Measurements from ENCODE around the gene HAUS7.

The HAUS7 gene

DNA sequence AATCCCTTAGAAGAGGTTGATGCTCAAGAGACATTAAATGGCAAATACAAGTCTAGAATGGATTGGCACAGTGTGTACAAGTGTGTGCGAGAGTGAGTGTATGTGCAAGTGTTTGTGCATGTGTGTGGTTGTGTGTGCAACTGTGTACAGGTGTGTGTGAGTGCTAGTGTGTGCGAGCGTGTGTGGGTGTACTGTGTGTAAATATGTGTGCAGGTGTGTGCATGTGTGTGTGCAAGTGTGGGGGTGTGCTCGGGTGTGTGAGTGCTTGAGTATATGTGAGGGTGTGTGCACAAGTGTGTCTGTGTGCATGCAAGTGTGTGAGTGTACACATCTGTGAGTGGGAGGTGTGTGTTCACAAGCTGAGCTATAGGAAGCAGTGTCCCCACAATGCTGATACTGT, 30.4 kb downstream of the HAUS7 start:
- no peak for DNase-seq (ENCODE audit: low spot score)

GRCh38 chrX:153438532-153438931, 31.8 kb downstream of the HAUS7 start:
- no peak for DNase-seq (ENCODE audit: low spot score)

DNA sequence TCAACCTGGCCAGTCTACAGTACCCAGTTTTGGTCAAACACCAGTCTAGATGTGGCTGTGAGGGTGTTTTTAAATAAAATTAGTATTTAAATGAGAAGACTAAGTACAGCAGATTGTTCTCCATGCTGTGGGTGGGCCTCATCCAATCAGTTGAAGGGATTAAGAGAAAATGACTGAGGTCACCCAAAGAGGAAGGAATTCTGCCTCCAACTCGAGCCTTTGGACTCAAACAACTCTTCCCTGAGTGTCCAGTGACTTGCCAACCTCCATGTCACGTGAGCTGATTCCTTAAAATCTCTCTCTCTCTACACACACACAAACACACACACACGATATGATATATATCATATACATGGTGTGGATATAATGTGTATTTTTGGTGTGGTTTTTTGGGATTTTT, 34.5 kb downstream of the HAUS7 start:
- no peak for DNase-seq (ENCODE audit: low spot score)

DNA sequence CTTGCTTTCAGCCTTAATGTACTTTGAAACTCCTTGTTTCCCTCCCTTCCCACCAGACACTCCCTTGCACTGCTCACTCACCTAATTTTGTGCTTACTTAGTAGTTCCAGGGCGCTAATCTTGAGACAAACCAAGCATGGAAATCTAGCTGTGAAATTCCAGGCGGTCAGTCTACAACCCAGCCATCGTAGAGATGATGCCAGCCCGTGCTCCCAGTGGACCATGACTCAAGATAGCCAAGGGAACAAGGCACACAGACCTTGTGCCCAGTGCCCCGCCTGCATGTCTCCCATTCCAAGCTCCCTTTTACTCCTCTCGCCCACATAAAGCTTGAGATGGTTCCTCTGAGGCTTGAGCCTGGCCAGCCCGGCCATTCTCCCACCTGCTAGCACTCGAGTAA, 35.6 kb downstream of the HAUS7 start:
- DNase-seq (ENCODE audit: low spot score): no peak

DNA sequence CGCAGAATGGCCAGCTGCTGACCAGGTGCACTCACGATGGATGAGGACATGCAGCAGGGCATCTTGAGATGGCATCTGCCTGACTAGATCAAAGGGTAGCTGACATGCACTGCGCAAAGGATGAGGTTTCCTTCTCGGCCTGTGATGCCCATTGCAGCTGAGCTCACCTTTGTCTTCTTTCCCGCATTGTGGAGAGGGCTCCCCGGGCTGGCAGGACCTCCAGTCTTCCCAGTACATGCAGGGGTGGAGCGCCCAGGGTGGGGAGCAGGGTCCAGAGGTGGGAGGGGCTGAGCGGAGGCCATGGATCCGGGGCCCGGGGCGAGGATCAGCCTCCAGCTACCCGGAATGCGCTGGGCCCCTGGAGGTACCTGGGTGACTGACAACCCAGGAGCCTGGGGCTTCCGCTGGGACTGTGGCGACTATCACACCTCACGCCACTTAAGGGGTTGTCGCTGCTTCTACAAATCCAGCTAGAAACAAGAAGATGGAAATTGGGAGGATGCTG, 36.5 kb downstream of the HAUS7 start:
- DNase-seq (ENCODE audit: low spot score): no peak

- no peak for DNase-seq (ENCODE audit: low spot score)
Observed at GRCh38 chrX:153433161-153433680, 37.2 kb downstream of the HAUS7 start.

DNA sequence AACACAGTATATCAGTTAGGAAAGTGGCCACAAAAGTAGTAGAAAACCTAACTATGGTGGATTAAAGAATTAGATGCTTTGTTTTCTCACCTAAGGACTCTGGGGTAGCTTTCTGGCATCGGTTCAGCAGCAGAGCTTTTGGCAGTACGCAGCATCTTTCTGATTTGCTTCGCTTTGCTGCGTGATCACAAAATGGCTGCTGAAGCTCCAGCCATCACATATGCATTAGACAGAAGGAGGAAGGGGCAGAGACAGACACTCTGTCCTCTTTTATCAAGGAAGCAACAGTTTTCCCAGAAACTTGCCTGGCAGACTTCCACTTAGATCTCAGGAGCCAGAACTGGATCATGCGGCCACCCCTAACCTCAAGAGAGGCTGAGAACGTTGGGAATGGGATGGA, 39.6 kb downstream of the HAUS7 start:
- no peak for DNase-seq (ENCODE audit: low spot score)

GRCh38 chrX:153426204-153426603, 44.2 kb downstream of the HAUS7 start:
- DNase-seq (ENCODE audit: low spot score): no peak

GRCh38 chrX:153423652-153424051, 46.7 kb downstream of the HAUS7 start:
- DNase-seq (ENCODE audit: low spot score): no peak

DNA sequence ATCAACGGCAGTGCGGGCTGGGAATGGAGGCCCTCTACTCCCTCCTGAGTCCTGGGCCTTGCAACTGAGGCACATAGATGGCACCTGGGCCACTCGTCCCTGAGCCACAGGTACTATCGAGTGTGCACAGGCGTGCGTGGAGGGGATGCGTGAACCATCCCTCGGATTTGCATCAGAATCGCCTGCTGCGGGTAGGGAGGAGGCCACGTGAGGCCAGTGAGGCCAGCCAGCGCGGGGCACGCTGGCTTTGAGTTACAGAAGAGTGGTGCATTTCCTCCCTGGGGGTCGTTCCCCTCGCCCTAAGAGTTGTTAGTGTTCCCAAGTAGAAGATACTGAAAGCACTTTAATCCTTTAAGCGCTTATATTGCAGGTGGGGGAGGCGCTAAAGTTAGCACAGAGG, 48.5 kb downstream of the HAUS7 start:
- DNase-seq (ENCODE audit: low spot score): no peak

- no peak for DNase-seq (ENCODE audit: low spot score)
Observed at GRCh38 chrX:153420851-153421599, 49.4 kb downstream of the HAUS7 start.

DNA sequence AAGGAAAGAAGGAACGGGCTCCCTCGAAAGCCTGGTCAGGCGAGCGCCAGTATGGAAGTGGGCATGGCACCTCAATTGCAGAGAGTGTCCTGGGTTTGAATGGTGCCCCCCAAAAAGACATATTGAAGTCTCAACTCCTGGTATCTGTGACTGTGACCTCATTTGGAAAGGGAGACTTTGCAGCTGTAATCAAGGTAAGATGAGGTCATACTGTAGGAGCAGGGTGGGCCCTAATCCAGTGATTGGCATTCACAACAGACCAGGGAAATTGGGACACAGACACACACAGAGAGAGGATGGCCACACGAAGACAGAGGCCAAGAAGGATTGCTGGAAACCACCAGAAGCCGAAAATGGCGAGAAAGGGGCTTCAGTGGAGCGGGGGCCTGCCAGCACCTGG, 52.7 kb downstream of the HAUS7 start:
- DNase-seq (ENCODE audit: low spot score): no peak

- no peak for DNase-seq (ENCODE audit: low spot score)
Observed at GRCh38 chrX:153416781-153417450, 53.5 kb downstream of the HAUS7 start.

GRCh38 chrX:153414856-153415510, 55.4 kb downstream of the HAUS7 start:
- DNase-seq (ENCODE audit: low spot score): no peak

- no peak for DNase-seq (ENCODE audit: low spot score)
Observed at GRCh38 chrX:153413731-153414130, 56.6 kb downstream of the HAUS7 start.

GRCh38 chrX:153412746-153413720, 57.3 kb downstream of the HAUS7 start:
- DNase-seq (ENCODE audit: low spot score): no peak

DNA sequence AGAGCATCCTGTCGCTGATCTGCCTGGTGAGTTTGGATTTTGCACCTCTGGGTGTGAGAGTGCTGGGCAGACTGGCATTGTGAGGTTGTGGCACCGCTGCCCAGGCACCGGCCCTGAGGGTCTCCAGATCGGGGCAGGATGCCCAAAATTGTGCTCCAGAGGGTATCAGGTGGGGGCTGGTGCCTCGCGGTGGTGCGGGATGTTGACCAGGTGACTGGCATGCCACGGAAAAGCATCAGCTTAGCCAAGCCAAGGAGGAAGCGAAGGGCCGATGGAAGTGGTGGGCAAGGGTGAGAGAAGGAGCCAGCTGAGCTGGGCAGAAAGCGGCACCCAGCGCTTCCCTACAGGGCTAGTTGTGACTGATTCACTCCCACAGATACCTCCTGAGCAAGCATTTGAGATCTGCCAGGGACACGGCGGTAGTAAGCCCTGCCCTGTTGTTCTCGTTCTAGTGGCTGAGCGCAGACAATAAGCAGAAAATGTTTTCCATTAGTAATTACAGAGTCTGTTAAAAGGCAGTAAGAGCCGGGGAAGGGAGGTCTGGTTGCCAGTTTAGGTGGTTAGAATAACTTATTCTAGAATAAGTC, 58.3 kb downstream of the HAUS7 start:
- no peak for DNase-seq (ENCODE audit: low spot score)

- DNase-seq (ENCODE audit: low spot score): no peak
Observed at GRCh38 chrX:153411255-153411987, 59.0 kb downstream of the HAUS7 start, which contains the start of gene ZFP92. TSS of gene ZFP92 (plus strand) at chrX:153411472. CDS start at chrX:153418323, 6,851 bp downstream.

GRCh38 chrX:153410888-153411254, 59.5 kb downstream of the HAUS7 start:
- DNase-seq (ENCODE audit: low spot score): no peak

GRCh38 chrX:153410373-153410772, 60.0 kb downstream of the HAUS7 start:
- no peak for DNase-seq (ENCODE audit: low spot score)
